Measurements from ENCODE around the gene CACNB4. TPM values are rescaled to one million over a fixed set of nuclear protein-coding genes. Genes with fewer than 3 reads are reported as not detected.

Gene CACNB4
- total RNA-seq, 1 experiment from 2014 or later: 0.19 TPM

DNA sequence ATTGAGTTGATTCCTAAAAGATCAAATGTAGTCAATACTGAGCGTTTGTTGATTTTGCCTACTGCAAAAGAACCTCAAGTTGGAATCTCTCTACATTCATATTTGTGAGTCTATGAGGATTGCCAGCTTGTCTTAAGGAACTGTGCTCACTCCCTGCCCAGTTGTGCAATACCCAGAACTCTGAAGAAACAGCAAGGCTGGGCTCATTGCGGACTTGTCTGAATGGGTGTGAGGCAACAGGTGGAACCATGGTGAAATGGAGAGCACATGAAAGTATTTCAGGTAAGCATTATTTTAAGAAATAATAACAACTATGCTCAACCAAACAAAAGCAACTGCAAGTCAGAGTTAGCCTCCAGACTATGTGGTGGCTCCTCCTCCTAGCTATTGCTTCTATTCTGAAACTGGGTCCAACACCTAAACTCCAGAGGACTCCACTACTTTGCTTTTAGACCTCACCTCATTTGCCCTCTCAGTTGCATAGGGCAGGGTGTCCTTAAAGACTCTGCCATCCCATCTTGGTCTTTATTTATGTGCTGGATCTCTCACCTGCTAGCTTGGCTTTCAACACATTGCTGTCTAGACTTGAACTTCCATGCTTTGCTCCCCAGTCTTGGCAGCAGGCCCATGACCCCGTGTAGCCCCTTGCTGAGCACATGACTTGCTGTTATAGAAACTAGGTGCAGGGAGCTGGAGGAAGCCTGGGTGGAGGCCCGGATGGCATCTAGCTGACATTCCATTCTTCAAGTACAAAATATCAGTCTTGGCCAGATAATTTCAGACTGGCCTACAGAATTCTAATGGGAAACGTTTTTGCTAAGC, 175.8 kb downstream of the CACNB4 start:
- TF ChIP-seq, protein P1, sequence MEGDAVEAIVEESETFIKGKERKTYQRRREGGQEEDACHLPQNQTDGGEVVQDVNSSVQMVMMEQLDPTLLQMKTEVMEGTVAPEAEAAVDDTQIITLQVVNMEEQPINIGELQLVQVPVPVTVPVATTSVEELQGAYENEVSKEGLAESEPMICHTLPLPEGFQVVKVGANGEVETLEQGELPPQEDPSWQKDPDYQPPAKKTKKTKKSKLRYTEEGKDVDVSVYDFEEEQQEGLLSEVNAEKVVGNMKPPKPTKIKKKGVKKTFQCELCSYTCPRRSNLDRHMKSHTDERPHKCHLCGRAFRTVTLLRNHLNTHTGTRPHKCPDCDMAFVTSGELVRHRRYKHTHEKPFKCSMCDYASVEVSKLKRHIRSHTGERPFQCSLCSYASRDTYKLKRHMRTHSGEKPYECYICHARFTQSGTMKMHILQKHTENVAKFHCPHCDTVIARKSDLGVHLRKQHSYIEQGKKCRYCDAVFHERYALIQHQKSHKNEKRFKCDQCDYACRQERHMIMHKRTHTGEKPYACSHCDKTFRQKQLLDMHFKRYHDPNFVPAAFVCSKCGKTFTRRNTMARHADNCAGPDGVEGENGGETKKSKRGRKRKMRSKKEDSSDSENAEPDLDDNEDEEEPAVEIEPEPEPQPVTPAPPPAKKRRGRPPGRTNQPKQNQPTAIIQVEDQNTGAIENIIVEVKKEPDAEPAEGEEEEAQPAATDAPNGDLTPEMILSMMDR (conservative IDR thresholded peaks at IDR 0.05; ENCODE audit: low read depth, low read length): no peak
- TF ChIP-seq EZH2 (IDR thresholded peaks at IDR 0.05; ENCODE audit: borderline replicate concordance, low read depth, low read length, poor library complexity, severe bottlenecking): no peak
- Histone ChIP-seq H3K4me1 (ENCODE audit: insufficient read depth, low read length, poor library complexity, severe bottlenecking) (no peaks in the 10 kb centered on the region), H3K36me3 (ENCODE audit: insufficient read depth, low read length, poor library complexity, severe bottlenecking) (no peaks in the 10 kb centered on the region), H3K27ac (ENCODE audit: low read depth, low read length, poor library complexity, severe bottlenecking) (no peak overlapping the region), H3K4me3 (ENCODE audit: low read depth, low read length, poor library complexity, severe bottlenecking) (no peak overlapping the region), H3K9me3 (ENCODE audit: low read depth, low read length, poor library complexity, severe bottlenecking) (no peaks in the 10 kb centered on the region), H3K27me3 (replicated peaks; ENCODE audit: insufficient read depth, low read depth, low read length, poor library complexity) (peaks cover 26% of the 10 kb centered on the region)
- CTCF ChIA-PET: no interaction called here
- BruUV-seq (replicated peaks): no TSS peak
- DNase-seq (ENCODE audit: low spot score): no peak
- POLR2A ChIA-PET (ENCODE audit: low non-redundant PET): no interaction called here
- intact Hi-C loops (cut with micrococcal nuclease; ENCODE audit: unreplicated experiment): no loop called here

DNA sequence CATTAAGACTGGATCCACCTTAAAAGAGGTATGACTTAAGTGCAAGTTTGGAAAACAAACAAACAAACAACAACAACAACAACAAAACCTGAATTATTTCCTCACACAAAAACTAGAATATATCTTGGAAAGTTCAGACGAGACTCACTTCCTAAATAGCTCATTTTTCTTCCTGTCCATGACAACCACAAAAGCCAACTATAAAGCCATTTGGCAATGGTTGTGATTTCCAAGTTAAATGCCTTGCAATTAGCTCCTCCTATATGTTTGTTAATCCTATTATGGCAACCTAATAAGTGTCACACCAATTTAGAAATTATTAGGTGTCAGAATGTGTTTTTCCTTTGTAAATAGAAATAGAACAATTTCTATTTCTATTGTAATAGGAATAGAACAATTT, 179.1 kb downstream of the CACNB4 start:
- H3K4me1 ChIP-seq (ENCODE audit: insufficient read depth, low read length, poor library complexity, severe bottlenecking): no peaks in the 10 kb centered on the region
- intact Hi-C loops (cut with micrococcal nuclease; ENCODE audit: unreplicated experiment): no loop called here
- no peak overlapping the region for H3K27ac ChIP-seq (ENCODE audit: low read depth, low read length, poor library complexity, severe bottlenecking)
- ChIA-PET CTCF (no interaction called here), POLR2A (ENCODE audit: low non-redundant PET) (no interaction called here)
- no peaks in the 10 kb centered on the region for H3K27me3 ChIP-seq (replicated peaks; ENCODE audit: insufficient read depth, low read depth, low read length, poor library complexity)
- no peak overlapping the region for H3K4me3 ChIP-seq (ENCODE audit: low read depth, low read length, poor library complexity, severe bottlenecking)
- no peak for TF ChIP-seq EZH2 (IDR thresholded peaks at IDR 0.05; ENCODE audit: borderline replicate concordance, low read depth, low read length, poor library complexity, severe bottlenecking)
- TF ChIP-seq, protein P1 (conservative IDR thresholded peaks at IDR 0.05; ENCODE audit: low read depth, low read length): no peak
- BruUV-seq (replicated peaks): no TSS peak
- DNase-seq (ENCODE audit: low spot score): no peak
- no peaks in the 10 kb centered on the region for H3K9me3 ChIP-seq (ENCODE audit: low read depth, low read length, poor library complexity, severe bottlenecking)
- H3K36me3 ChIP-seq (ENCODE audit: insufficient read depth, low read length, poor library complexity, severe bottlenecking): no peaks in the 10 kb centered on the region

DNA sequence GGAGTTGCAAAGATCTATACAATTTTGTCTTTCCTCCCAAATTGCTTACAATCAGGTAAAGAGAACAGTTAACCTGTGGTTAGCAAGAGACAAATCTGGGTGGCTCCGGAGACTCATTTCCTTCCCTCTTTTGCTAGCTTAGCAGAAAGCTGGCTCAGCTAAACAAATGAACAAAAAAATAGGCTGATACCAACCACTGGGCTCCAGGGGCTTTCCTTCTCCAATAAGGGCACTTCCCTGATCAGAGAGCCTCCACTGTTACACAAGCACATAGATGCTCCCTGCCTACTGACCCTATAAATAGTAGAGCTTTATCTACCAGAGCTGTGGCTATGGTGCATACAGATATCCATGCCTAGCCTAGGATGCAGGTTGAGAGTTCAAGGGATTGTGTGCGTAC, 180.5 kb downstream of the CACNB4 start:
- Histone ChIP-seq H3K4me3 (ENCODE audit: low read depth, low read length, poor library complexity, severe bottlenecking) (no peak overlapping the region), H3K27ac (ENCODE audit: low read depth, low read length, poor library complexity, severe bottlenecking) (no peak overlapping the region), H3K36me3 (ENCODE audit: insufficient read depth, low read length, poor library complexity, severe bottlenecking) (no peaks in the 10 kb centered on the region), H3K4me1 (ENCODE audit: insufficient read depth, low read length, poor library complexity, severe bottlenecking) (no peaks in the 10 kb centered on the region), H3K27me3 (replicated peaks; ENCODE audit: insufficient read depth, low read depth, low read length, poor library complexity) (no peaks in the 10 kb centered on the region), H3K9me3 (ENCODE audit: low read depth, low read length, poor library complexity, severe bottlenecking) (no peaks in the 10 kb centered on the region)
- no TSS peak for BruUV-seq (replicated peaks)
- ChIA-PET POLR2A (ENCODE audit: low non-redundant PET) (no interaction called here), CTCF (no interaction called here)
- DNase-seq (ENCODE audit: low spot score): no peak
- TF ChIP-seq, protein P1 (conservative IDR thresholded peaks at IDR 0.05; ENCODE audit: low read depth, low read length): no peak
- TF ChIP-seq EZH2 (IDR thresholded peaks at IDR 0.05; ENCODE audit: borderline replicate concordance, low read depth, low read length, poor library complexity, severe bottlenecking): no peak
- intact Hi-C loops (cut with micrococcal nuclease; ENCODE audit: unreplicated experiment): no loop called here

All from A673 (cell line).